ENCODE results near the gene MIA.
"Not testable (repeated sequence)": the region's sequence is repeated elsewhere in the genome, so short reads cannot be mapped to it uniquely, and the experiment has no call there.

- TF ChIP-seq CTCF (IDR thresholded peaks at IDR 0.05; ENCODE audit: low read depth, low read length, missing input control); SP1 (IDR thresholded peaks at IDR 0.05); MAX (IDR thresholded peaks at IDR 0.05); JUND (IDR thresholded peaks at IDR 0.05): not testable (repeated sequence)
- peak in 1 of 2 donors; percentile 5 for TF ChIP-seq RXRA (IDR thresholded peaks at IDR 0.05)
These were observed 49.6 kb downstream of the MIA start for GRCh38 chr19:40824916-40825315.
